H1 (cell line): ENCODE data around the gene HOXB9. TPM values are rescaled to one million over a fixed set of nuclear protein-coding genes. Genes with fewer than 3 reads are reported as not detected.

Experiments used
- CTCF ChIA-PET: fragments of 300-600 bp; sonication (Branson Sonifier 250); formaldehyde crosslinking; loops from one replicate; lab custom pipeline; 2021; ENCODE audit not compliant: partially characterized antibody; lab: Charles Lee
- POLR2A ChIA-PET: fragments of 300-600 bp; sonication (Branson Sonifier 250); formaldehyde crosslinking; loops from one replicate; lab custom pipeline; 2021; ENCODE audit warnings: inconsistent platforms; ENCODE audit not compliant: partially characterized antibody; lab: Charles Lee
- DNase-seq, 2 experiments: peaks; one replicate each; pipeline versions ENCODE4 v3.0.0 to v3.0.0-alpha.2; 2010 to 2022; ENCODE audit warnings: low spot score in 2 of 2, low read depth in 1 of 2, mixed read lengths in 1 of 2
- FAIRE-seq: peaks from 2 replicates; lab custom pipeline; 2011; peaks lifted over from hg19 to GRCh38; lab: Jason Lieb, UNC
- H2AFZ ChIP-seq: 2 replicates; pipeline ENCODE4 v1.8.1; 2012; ENCODE audit warnings: low read length, inconsistent platforms
- H2AK5ac ChIP-seq: 2 replicates; pipeline ENCODE4 v1.6.1; 2013; ENCODE audit warnings: low read depth, low read length
- H2BK120ac ChIP-seq: replicated peaks from 2 replicates; pipeline ENCODE3; 2013; ENCODE audit warnings: low read depth, low read length, inconsistent platforms
- H2BK12ac ChIP-seq: 2 replicates; pipeline ENCODE4 v1.6.1; 2013; ENCODE audit warnings: low read depth, low read length
- H2BK15ac ChIP-seq: 2 replicates; pipeline ENCODE4 v1.6.1; 2013; ENCODE audit warnings: low read length
- H2BK20ac ChIP-seq: 2 replicates; pipeline ENCODE4 v1.6.1; 2013; ENCODE audit warnings: low read length
- H2BK5ac ChIP-seq: 2 replicates; pipeline ENCODE4 v1.6.1; 2013; ENCODE audit warnings: low read depth, low read length
- H3K14ac ChIP-seq: 2 replicates; pipeline ENCODE4 v1.6.1; 2013; ENCODE audit warnings: inconsistent platforms; ENCODE audit not compliant: insufficient read length
- H3K18ac ChIP-seq: 2 replicates; pipeline ENCODE4 v1.6.1; 2013; ENCODE audit warnings: low read length; ENCODE audit errors: extremely low read depth
- H3K23ac ChIP-seq: 2 replicates; pipeline ENCODE4 v1.6.1; 2013; ENCODE audit warnings: inconsistent platforms; ENCODE audit not compliant: insufficient read length
- H3K23me2 ChIP-seq: 2 replicates; pipeline ENCODE4 v1.6.1; 2013; ENCODE audit warnings: low read depth, low read length
- H3K27ac ChIP-seq: 2 replicates; pipeline ENCODE4 v1.6.1; 2011; ENCODE audit warnings: low read depth, low read length, inconsistent platforms
- H3K27me3 ChIP-seq, 4 experiments: replicated peaks in 1 of 4; 1 replicate in 1 of 4; 2 replicates in 3 of 4; pipeline versions ENCODE4 v1.6.1 to v1.8.1; 2011 to 2013; ENCODE audit warnings: low read length in 3 of 4, mild to moderate bottlenecking in 3 of 4, inconsistent platforms in 2 of 4, mixed read lengths in 2 of 4, moderate library complexity in 1 of 4; ENCODE audit not compliant: control insufficient read depth in 3 of 4, insufficient read depth in 3 of 4; ENCODE audit errors: extremely low read depth in 1 of 4
- H3K36me3 ChIP-seq, 4 experiments: 2 replicates each; pipeline versions ENCODE4 v1.6.1 to v1.8.1; 2011 to 2013; ENCODE audit warnings: mild to moderate bottlenecking in 4 of 4, low read length in 3 of 4, moderate library complexity in 2 of 4, control low read depth in 1 of 4, inconsistent platforms in 1 of 4; ENCODE audit not compliant: insufficient read depth in 4 of 4, control insufficient read depth in 2 of 4
- H3K4ac ChIP-seq: replicated peaks from 2 replicates; pipeline ENCODE3; 2013; ENCODE audit warnings: low read length, low read depth, mixed read lengths, inconsistent platforms; ENCODE audit not compliant: insufficient read length
- H3K4me1 ChIP-seq, 4 experiments: replicated peaks in 1 of 4; 1 replicate in 1 of 4; 2 replicates in 3 of 4; pipeline versions ENCODE4 v1.6.1 to v1.8.1; 2011 to 2013; ENCODE audit warnings: low read length in 3 of 4, inconsistent platforms in 2 of 4, mixed read lengths in 1 of 4; ENCODE audit not compliant: insufficient read depth in 4 of 4, control insufficient read depth in 3 of 4
- H3K4me2 ChIP-seq, 2 experiments: 2 replicates each; pipeline versions ENCODE4 v1.6.1 to v1.8.1; 2011 to 2013; ENCODE audit warnings: low read depth in 2 of 2, low read length in 2 of 2, control low read depth in 1 of 2, inconsistent platforms in 1 of 2, mild to moderate bottlenecking in 1 of 2; ENCODE audit not compliant: insufficient read depth in 1 of 2
- H3K4me3 ChIP-seq, 4 experiments: fragments of 200-600, 300-600 bp in 1 of 4; sonication (generic), shearing (Covaris generic), sonication (Bioruptor Twin) in 1 of 4; 2 replicates each; pipeline versions ENCODE4 v1.5.1 to v1.8.1; 2011 to 2016; ENCODE audit warnings: low read length in 4 of 4, low read depth in 3 of 4, control low read depth in 2 of 4, inconsistent platforms in 2 of 4, mild to moderate bottlenecking in 2 of 4, mixed read lengths in 1 of 4, moderate library complexity in 1 of 4; ENCODE audit not compliant: insufficient read depth in 2 of 4; ENCODE audit errors: extremely low read depth in 1 of 4
- H3K56ac ChIP-seq: replicated peaks from 2 replicates; pipeline ENCODE3; 2013; ENCODE audit warnings: low read depth, mild to moderate bottlenecking, mixed read lengths, low read length, inconsistent platforms; ENCODE audit not compliant: insufficient read length
- H3K79me1 ChIP-seq: 2 replicates; pipeline ENCODE4 v1.6.1; 2013; ENCODE audit warnings: low read depth, low read length, control low read depth
- H3K79me2 ChIP-seq, 2 experiments: 2 replicates each; pipeline versions ENCODE4 v1.6.1 to v1.8.1; 2012 to 2013; ENCODE audit warnings: low read length in 2 of 2, mild to moderate bottlenecking in 2 of 2, inconsistent platforms in 1 of 2; ENCODE audit not compliant: insufficient read depth in 2 of 2, control insufficient read depth in 1 of 2
- H3K9ac ChIP-seq, 4 experiments: replicated peaks in 1 of 4; 1 replicate in 1 of 4; 2 replicates in 3 of 4; pipeline versions ENCODE4 v1.6.1 to v1.8.1; 2011 to 2013; ENCODE audit warnings: low read depth in 3 of 4, low read length in 3 of 4, control low read depth in 2 of 4, mild to moderate bottlenecking in 2 of 4, moderate library complexity in 2 of 4, inconsistent platforms in 1 of 4; ENCODE audit errors: extremely low read depth in 1 of 4
- H3K9me3 ChIP-seq, 2 experiments: 2 replicates each; pipeline versions ENCODE4 v1.6.1 to v1.8.1; 2012 to 2013; ENCODE audit warnings: mild to moderate bottlenecking in 2 of 2, moderate library complexity in 2 of 2, control low read depth in 1 of 2, inconsistent platforms in 1 of 2, low read depth in 1 of 2, low read length in 1 of 2, mixed read lengths in 1 of 2; ENCODE audit not compliant: insufficient read depth in 2 of 2
- H4K20me1 ChIP-seq, 2 experiments: replicated peaks in 1 of 2; 2 replicates each; pipeline versions ENCODE3 to v1.8.1; 2011 to 2013; ENCODE audit warnings: inconsistent platforms in 2 of 2, low read length in 2 of 2, mild to moderate bottlenecking in 1 of 2; ENCODE audit not compliant: insufficient read depth in 2 of 2, control insufficient read depth in 1 of 2
- H4K5ac ChIP-seq: 2 replicates; pipeline ENCODE4 v1.6.1; 2013; ENCODE audit warnings: low read length, low read depth, mixed read lengths, inconsistent platforms; ENCODE audit not compliant: insufficient read length
- H4K8ac ChIP-seq: 2 replicates; pipeline ENCODE4 v1.8.0; 2013; ENCODE audit warnings: mild to moderate bottlenecking, moderate library complexity, low read length, inconsistent platforms; ENCODE audit not compliant: insufficient read depth; ENCODE audit errors: extremely low read depth
- H4K91ac ChIP-seq: replicated peaks from 2 replicates; pipeline ENCODE3; 2013; ENCODE audit warnings: low read length, mixed read lengths, inconsistent platforms; ENCODE audit not compliant: insufficient read length
- ATF2 ChIP-seq: IDR thresholded peaks from 2 replicates; pipeline ENCODE4 v1.6.1; 2012; ENCODE audit warnings: low read length, inconsistent platforms
- MAX ChIP-seq: IDR thresholded peaks from 2 replicates; pipeline ENCODE4 v1.6.1; 2012; ENCODE audit warnings: inconsistent platforms
- WGBS, 2 experiments: shearing (Covaris generic) in 1 of 2; methylation state at CpG; one replicate each; pipeline versions ENCODE4 v1.1.6 to v1.1.7; 2013 to 2015; ENCODE audit warnings: low lambda C conversion rate in 2 of 2, mixed read lengths in 2 of 2, inconsistent platforms in 1 of 2, low coverage in 1 of 2, missing lambda C conversion rate in 1 of 2; ENCODE audit not compliant: insufficient replicate concordance in 2 of 2, insufficient coverage in 1 of 2, insufficient read length in 1 of 2; ENCODE audit errors: extremely low coverage in 1 of 2, missing lambda C conversion rate in 1 of 2; 5-methylcytosine and 5-hydroxymethylcytosine counted together
- polyA plus RNA-seq, 7 experiments: library from polyadenylated mRNA; depleted of rRNA in 3 of 7; stranded (reverse) in 5 of 7; unstranded in 2 of 7; fragments of >200 nt in 5 of 7; fragments of 200-250 nt in 2 of 7; gene quantifications; 1 replicate in 5 of 7; 2 replicates in 1 of 7; 4 replicates in 1 of 7; pipeline versions ENCODE4 v1.2.1 to v1.2.3, GENCODE V29; 2011 to 2013; ENCODE audit warnings: missing spikeins in 2 of 7, mixed read lengths in 2 of 7
- total RNA-seq: library from RNA; stranded (reverse); fragmentation: NEBNext Ultra II Directional; extraction: Animal tissue kit (Norgen Biotek cat#: 25700); gene quantifications from 2 replicates; pipeline ENCODE4 v1.2.1, GENCODE V29; 2021

The HOXB9 gene
- total and polyA plus RNA-seq, 2 of the 8 experiments (the other 6 are each of a cell fraction or from before 2014, with no cell fraction given) = not detected

- Histone ChIP-seq H3K14ac (no peak within 1 kb of the TSS), H3K4ac (no peak within 1 kb of the TSS), H4K20me1 (peaks cover 24 to 51% of the 10 kb centered on the region in 2 experiments), H3K23ac (no peak within 1 kb of the TSS), H2BK15ac (no peak within 1 kb of the TSS), H3K18ac (no peak within 1 kb of the TSS), H3K56ac (no peak within 1 kb of the TSS), H3K79me2 (no peaks in the 10 kb centered on the region), H3K79me1 (no peaks in the 10 kb centered on the region), H4K5ac (no peak within 1 kb of the TSS), H3K4me3 (no peak within 1 kb of the TSS), H2BK120ac (no peak within 1 kb of the TSS), H2AFZ (no peak within 1 kb of the TSS), H3K9me3 (no peaks in the 10 kb centered on the region), H2BK20ac (no peak within 1 kb of the TSS), H3K4me2 (no peak within 1 kb of the TSS), H3K27ac (no peak within 1 kb of the TSS), H3K23me2 (no peaks in the 10 kb centered on the region; the same call in 1 of the 2 replicates), H4K8ac (no peak within 1 kb of the TSS), H3K9ac (no peak within 1 kb of the TSS), H3K27me3 (peaks cover 97 to 100% (median 99%) of the 10 kb centered on the region in 4 experiments), H2BK12ac (no peak within 1 kb of the TSS), H3K36me3 (peaks cover 0 to 3% (median 0%) of the 10 kb centered on the region in 4 experiments; a peak in 1 of 8 replicates), H4K91ac (no peak within 1 kb of the TSS), H2BK5ac (no peak within 1 kb of the TSS), H3K4me1 (peaks cover 0 to 3% (median 0%) of the 10 kb centered on the region in 4 experiments; a peak in 2 of 7 replicates), H2AK5ac (0 out of 2 replicates have a peak within 1 kb of the TSS, but pooled peaks have one; percentile 39)
- CTCF ChIA-PET = interaction anchor here (0.8 to 2.0 kb wide), 5 partner anchors 38 to 89 kb away, joined by 3 to 4 read pairs (median 3); no protein-coding TSS in a partner anchor
- FAIRE-seq (no peak), DNase-seq (no peak)
- 31% methylated on average over 16 of the region's 16 CpGs; no CpG with 5 or more reads in 1 of the 2 experiments for WGBS, 2 experiments
- POLR2A ChIA-PET = no interaction called here
- TF ChIP-seq ATF2 = no peak
- no peak for TF ChIP-seq MAX
These were observed 21.3 kb downstream of the HOXB9 start, which contains the start of gene HOXB6 for GRCh38 chr17:48604770-48605329. TSS of gene HOXB6 (minus strand) at chr17:48604986. CDS start at chr17:48598150, 6,836 bp downstream.
